OCI-LY7 (cell line): ENCODE results near the gene SLC9C2.

Source experiments
- CTCF ChIP-seq: fragments of 200-600 bp; sonication (generic); conservative IDR thresholded peaks from 2 replicates; pipeline ENCODE4 v1.5.1; 2014; ENCODE audit warnings: mild to moderate bottlenecking, antibody characterized with exemption, low read length, moderate library complexity, mixed read lengths
- EZH2phosphoT487 ChIP-seq: fragments of 200-600 bp; sonication (generic); IDR thresholded peaks from 2 replicates; pipeline ENCODE4 v1.6.1; 2018; ENCODE audit warnings: low read depth, borderline replicate concordance, mild to moderate bottlenecking, mixed run types, antibody characterized with exemption, low read length, moderate library complexity, mixed read lengths

GRCh38 chr1:173529106-173529505 lies 73.8 kb downstream of the SLC9C2 start:
- TF ChIP-seq CTCF, result no peak
- TF ChIP-seq EZH2phosphoT487, result no peak
